Caco-2 (cell line): ENCODE results near the gene ARL11. TPM values are rescaled to one million over a fixed set of nuclear protein-coding genes. Genes with fewer than 3 reads are reported as not detected.
A peak's percentile ranks its signal among the peaks of the same experiment; 100 is the strongest.

Experiments used
- BruUV-seq: library from RNA; stranded (reverse); fragments of 400-500 nt; replicated peaks from 2 replicates; lab custom pipeline; 2021; lab: Mats Ljungman, UMichigan
- CTCF ChIA-PET: fragments of 300-600 bp; sonication (Branson Sonifier 250); formaldehyde crosslinking; loops from one replicate; lab custom pipeline; 2022; ENCODE audit warnings: antibody characterized with exemption; lab: Charles Lee
- POLR2A ChIA-PET: fragments of 300-600 bp; sonication (Branson Sonifier 250); formaldehyde crosslinking; loops from one replicate; lab custom pipeline; 2022; ENCODE audit warnings: antibody characterized with exemption; lab: Charles Lee
- DNase-seq, 2 experiments: peaks; one replicate each; pipeline versions ENCODE4 v3.0.0 to v3.0.0-alpha.2; 2020 to 2022
- H3K27me3 ChIP-seq: replicated peaks from 2 replicates; pipeline ENCODE4 v1.6.0; 2011; ENCODE audit warnings: low read length; ENCODE audit not compliant: control insufficient read depth, insufficient read depth
- H3K36me3 ChIP-seq: 2 replicates; pipeline ENCODE4 v1.5.1; 2011; ENCODE audit warnings: low read length; ENCODE audit not compliant: control insufficient read depth, insufficient read depth
- H3K4me1 ChIP-seq: fragments of 250-450 bp; sonication (Bioruptor Pico); 2 replicates; pipeline ENCODE4 v1.5.1; 2020; ENCODE audit warnings: mild to moderate bottlenecking
- H3K4me3 ChIP-seq: 2 replicates; pipeline ENCODE4 v1.5.1; 2011; ENCODE audit warnings: low read depth, mild to moderate bottlenecking, control low read depth, low read length
- H3K9me3 ChIP-seq: fragments of 250-450 bp; sonication (Bioruptor Pico); 2 replicates; pipeline ENCODE4 v1.5.1; 2020; ENCODE audit warnings: mild to moderate bottlenecking, moderate library complexity
- H3K27ac Mint-ChIP-seq: one replicate; pipeline ENCODE4 v1.8.0; 2022; ENCODE audit warnings: mixed read lengths; ENCODE audit not compliant: unreplicated experiment
- H3K27me3 Mint-ChIP-seq: one replicate; pipeline ENCODE4 v1.8.0; 2022; ENCODE audit warnings: mixed read lengths; ENCODE audit not compliant: insufficient read depth, unreplicated experiment
- H3K36me3 Mint-ChIP-seq: one replicate; pipeline ENCODE4 v1.8.0; 2022; ENCODE audit warnings: mild to moderate bottlenecking, mixed read lengths; ENCODE audit not compliant: insufficient read depth, unreplicated experiment
- H3K4me1 Mint-ChIP-seq: one replicate; pipeline ENCODE4 v1.8.0; 2022; ENCODE audit warnings: low read depth, mixed read lengths; ENCODE audit not compliant: unreplicated experiment
- H3K4me3 Mint-ChIP-seq: one replicate; pipeline ENCODE4 v1.8.0; 2022; ENCODE audit warnings: mild to moderate bottlenecking, moderate library complexity, mixed read lengths; ENCODE audit not compliant: unreplicated experiment
- H3K9me3 Mint-ChIP-seq: one replicate; pipeline ENCODE4 v1.8.0; 2022; ENCODE audit warnings: mixed read lengths; ENCODE audit not compliant: unreplicated experiment
- intact Hi-C: fragments of 100-400 bp; cut with micrococcal nuclease; formaldehyde crosslinking; loops from one replicate; pipeline ENCODE4 v1.10.0; 2022; ENCODE audit not compliant: unreplicated experiment
- total RNA-seq: library from RNA; stranded (reverse); gene quantifications from 2 replicates; pipeline ENCODE4 v1.2.3, GENCODE V29; 2022
- TF ChIP-seq, protein P1 (sequence below), 2 experiments: fragments of 200-600 bp in 1 of 2; IDR thresholded peaks; 1 replicate in 1 of 2; 2 replicates in 1 of 2; pipeline versions ENCODE4 v1.5.1 to v1.8.0; 2011 to 2022; ENCODE audit warnings: antibody characterized with exemption in 1 of 2, control low read depth in 1 of 2, inconsistent platforms in 1 of 2, low read depth in 1 of 2, low read length in 1 of 2, mild to moderate bottlenecking in 1 of 2, moderate library complexity in 1 of 2; ENCODE audit not compliant: insufficient read depth in 1 of 2, severe bottlenecking in 1 of 2, unreplicated experiment in 1 of 2

The ARL11 gene
- total RNA-seq, 1 experiment from 2014 or later: not detected

DNA sequence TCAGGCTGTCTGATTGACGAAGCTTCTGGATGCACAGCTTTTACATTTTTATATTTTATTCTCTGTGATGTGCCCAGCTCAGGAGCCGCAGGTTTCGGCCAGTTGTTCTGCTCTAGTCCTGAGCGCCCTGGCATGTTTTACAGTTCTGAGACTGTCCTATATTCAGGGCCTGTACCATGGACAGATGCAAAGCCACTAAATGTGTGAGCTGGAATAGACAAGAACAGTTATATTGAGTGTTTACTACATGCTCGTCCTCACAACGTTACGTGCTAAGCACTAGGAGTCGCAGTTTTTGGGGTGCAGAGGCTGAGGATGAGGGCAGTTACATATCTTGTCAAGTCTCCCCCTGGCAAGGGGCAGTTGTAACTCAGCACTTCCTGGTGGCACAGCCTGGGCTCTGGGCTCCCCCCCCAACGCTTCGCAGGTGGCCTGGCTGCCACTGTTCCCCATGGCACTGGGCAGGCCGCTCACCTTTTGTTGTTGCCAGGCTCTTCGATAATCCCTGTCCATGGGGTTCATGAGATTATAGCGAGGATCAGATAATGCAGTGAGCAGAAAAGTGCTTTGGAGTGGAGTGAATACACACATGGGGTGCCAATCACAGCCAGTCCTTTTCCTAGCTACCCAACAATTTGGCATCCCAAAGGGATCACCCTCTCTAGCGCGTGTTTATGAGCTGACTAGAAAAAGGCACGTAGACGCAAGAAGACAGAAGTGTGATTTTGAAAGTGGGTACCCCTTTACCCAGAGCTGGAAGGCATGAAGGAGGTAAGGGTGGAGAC is 23.5 kb downstream of the ARL11 start:
- intact Hi-C loops: loop anchor here (1.0 to 2.0 kb wide), 3 partner anchors 140 to 285 kb away; partner anchors contain the start of gene SPRYD7
- no TSS peak for BruUV-seq

DNA sequence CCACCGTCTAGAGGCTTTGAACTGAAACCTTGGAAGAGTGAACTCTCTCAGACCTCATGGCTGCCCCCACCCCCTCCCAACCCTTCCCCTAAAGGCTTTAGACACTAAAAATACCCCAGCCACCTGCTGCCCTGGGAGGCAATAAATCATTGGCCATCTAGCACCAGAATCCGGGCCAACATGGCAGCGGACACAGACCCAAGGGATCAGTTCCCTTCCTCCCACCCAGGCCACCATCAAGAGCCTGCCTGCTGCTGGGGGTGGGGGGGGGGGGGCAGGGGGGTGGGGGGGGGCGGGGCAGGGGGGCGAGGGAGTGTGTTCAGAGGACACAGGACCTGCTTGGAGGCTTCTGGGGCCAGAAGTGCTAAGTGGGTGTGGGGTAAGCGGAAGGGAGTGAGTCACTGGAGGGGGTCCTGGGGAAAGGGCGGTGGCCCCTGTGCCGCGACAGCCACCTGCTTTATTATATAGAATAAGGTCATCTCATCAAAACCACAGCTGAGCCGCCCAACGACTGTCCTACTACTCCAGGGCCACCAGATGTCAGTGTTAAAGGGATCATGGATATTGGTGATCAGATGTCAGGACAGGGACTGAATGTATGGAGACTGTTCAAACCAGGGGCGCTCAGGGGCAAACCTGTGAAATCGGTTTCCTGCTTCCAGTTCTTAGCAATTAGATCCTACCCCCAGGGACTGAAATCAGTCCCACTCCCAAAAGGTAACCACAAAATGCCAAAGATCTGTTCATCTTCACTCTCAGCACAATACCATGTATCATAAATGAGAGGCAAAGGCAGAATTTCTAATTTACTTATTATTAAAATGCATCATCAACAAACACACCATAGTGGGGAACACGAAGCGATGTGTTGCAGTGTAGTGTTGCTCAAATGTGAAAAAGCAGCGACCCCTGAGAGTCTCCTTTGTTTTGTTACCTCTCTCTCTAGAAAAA is 24.3 kb downstream of the ARL11 start:
- no peak overlapping the region for H3K4me3 Mint-ChIP-seq

More for the DNA sequence above, 23.5 kb downstream of the ARL11 start:
- ChIA-PET POLR2A (no interaction called here), CTCF (interaction anchor here (0.5 kb wide), 1 partner anchor 350 kb away, joined by 5 read pairs; no protein-coding TSS in a partner anchor)
- Mint-ChIP-seq H3K27ac (no peak overlapping the region), H3K4me1 (no peaks in the 10 kb centered on the region), H3K27me3 (no peaks in the 10 kb centered on the region), H3K9me3 (no peaks in the 10 kb centered on the region), H3K36me3 (no peaks in the 10 kb centered on the region), H3K4me3 (no peak overlapping the region)
- Histone ChIP-seq H3K27me3 (no peaks in the 10 kb centered on the region), H3K4me3 (no peak overlapping the region), H3K36me3 (no peaks in the 10 kb centered on the region; the same call in 1 of the 2 replicates), H3K9me3 (no peaks in the 10 kb centered on the region), H3K4me1 (no peaks in the 10 kb centered on the region)
- TF ChIP-seq, protein P1, sequence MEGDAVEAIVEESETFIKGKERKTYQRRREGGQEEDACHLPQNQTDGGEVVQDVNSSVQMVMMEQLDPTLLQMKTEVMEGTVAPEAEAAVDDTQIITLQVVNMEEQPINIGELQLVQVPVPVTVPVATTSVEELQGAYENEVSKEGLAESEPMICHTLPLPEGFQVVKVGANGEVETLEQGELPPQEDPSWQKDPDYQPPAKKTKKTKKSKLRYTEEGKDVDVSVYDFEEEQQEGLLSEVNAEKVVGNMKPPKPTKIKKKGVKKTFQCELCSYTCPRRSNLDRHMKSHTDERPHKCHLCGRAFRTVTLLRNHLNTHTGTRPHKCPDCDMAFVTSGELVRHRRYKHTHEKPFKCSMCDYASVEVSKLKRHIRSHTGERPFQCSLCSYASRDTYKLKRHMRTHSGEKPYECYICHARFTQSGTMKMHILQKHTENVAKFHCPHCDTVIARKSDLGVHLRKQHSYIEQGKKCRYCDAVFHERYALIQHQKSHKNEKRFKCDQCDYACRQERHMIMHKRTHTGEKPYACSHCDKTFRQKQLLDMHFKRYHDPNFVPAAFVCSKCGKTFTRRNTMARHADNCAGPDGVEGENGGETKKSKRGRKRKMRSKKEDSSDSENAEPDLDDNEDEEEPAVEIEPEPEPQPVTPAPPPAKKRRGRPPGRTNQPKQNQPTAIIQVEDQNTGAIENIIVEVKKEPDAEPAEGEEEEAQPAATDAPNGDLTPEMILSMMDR (IDR thresholded peaks at IDR 0.05; ENCODE audit: insufficient read depth in 1 of 2, low read depth in 1 of 2, low read length in 1 of 2, severe bottlenecking in 1 of 2, unreplicated experiment in 1 of 2): no peak
- no peak for DNase-seq

More for the DNA sequence above, 24.3 kb downstream of the ARL11 start:
- Mint-ChIP-seq H3K4me1 (no peaks in the 10 kb centered on the region), H3K36me3 (no peaks in the 10 kb centered on the region), H3K27ac (no peak overlapping the region), H3K9me3 (no peaks in the 10 kb centered on the region), H3K27me3 (no peaks in the 10 kb centered on the region)
- Histone ChIP-seq H3K36me3 (no peaks in the 10 kb centered on the region; the same call in 1 of the 2 replicates), H3K27me3 (no peaks in the 10 kb centered on the region), H3K4me3 (no peak overlapping the region), H3K4me1 (no peaks in the 10 kb centered on the region), H3K9me3 (no peaks in the 10 kb centered on the region)
- CTCF ChIA-PET: interaction anchor here (0.6 to 0.7 kb wide), 2 partner anchors 284 to 345 kb away, joined by 3 to 6 read pairs; partner anchors contain the start of genes SPRYD7 and TRIM13
- intact Hi-C loops: loop anchor here (1.0 to 2.0 kb wide), 3 partner anchors 139 to 284 kb away; partner anchors contain the start of gene SPRYD7
- TF ChIP-seq, protein P1 (IDR thresholded peaks at IDR 0.05; ENCODE audit: insufficient read depth in 1 of 2, low read depth in 1 of 2, low read length in 1 of 2, severe bottlenecking in 1 of 2, unreplicated experiment in 1 of 2): peak; percentile 75 to 80
- no TSS peak for BruUV-seq
- POLR2A ChIA-PET: interaction anchor here (0.5 kb wide), 1 partner anchor 140 kb away, joined by 4 read pairs; no protein-coding TSS in a partner anchor
- peak; percentile 65 to 72 for DNase-seq
